Left hindlimb (tissue), 1 donor: ENCODE data around the gene LARP4B.
"Not testable (repeated sequence)": the region's sequence is repeated elsewhere in the genome, so short reads cannot be mapped to it uniquely, and the experiment has no call there.

Experiments used
- DNase-seq: peaks from one replicate; pipeline ENCODE4 v3.0.0-alpha.2; 2018

Gene LARP4B

DNA sequence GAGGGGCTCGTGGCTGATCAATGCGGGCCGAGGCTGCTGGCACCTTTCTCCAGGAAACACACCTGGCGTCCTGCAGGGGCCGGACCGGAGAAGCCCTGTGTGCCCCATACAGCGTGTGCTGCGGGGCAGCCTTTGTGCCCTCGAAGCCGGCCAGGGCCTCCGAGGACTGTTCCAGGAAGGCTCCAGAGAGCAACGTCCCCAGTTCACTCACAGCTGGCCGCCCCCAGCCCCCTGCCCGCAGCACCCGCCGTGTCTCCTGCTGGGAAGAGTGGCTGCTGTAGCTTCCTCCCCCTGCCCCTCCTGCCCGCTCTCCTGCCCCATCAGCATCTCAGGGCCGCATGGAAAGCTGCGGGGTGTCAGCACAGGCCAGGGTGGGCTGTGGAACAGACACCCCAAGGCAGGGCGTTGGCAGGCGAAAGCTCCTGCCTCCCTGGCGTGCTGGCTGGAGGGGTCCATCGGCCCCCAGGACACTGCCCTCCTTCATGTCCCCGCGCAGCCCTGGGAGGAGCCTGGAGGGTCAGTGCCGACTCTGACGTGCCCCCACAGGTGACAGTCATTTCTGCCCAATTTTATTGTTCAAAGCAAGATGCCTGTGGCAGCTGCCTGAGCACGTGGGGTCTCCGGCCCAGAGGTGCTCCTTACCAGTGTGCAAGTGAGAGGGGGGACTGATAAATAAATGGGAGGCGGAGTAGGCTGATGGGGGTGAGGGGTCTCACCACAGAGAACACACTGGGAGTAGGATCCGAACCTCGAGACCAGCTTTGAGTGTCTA, 146.2 kb downstream of the LARP4B start:
- DNase-seq: no peak

DNA sequence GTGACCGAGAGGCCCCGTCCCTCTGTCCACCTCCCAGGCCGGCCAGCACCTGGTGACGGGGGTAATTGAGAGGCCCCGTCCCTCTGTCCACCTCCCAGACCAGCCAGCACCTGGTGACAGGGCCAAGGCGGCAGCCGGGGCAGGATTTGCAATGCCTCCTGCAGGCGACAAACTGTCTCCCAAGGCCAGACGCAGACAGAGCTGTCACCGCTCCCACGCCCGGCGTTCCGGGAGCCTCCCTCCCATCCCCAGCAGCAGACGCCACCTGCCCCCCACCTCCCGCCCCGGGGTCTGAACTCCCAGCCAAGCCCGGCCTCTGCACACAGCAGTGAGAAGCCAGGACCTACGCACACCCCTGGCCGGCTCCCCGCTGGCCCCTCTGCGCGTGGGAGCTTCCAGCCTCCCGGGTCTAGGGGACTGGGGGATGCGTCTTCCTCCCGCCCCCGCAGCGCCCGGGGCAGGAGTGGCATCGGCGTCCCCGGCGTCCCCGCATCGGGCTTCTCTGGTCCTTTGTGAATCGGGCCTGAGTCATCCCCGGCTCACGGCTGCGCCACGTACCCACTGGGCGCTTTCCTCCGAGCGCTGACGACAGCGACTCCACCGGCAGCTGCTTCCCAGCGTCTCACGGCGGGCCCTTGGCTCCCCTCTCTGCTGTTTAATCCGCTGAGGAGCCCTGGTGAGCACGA, 147.0 kb downstream of the LARP4B start:
- DNase-seq: peak; percentile 72

DNA sequence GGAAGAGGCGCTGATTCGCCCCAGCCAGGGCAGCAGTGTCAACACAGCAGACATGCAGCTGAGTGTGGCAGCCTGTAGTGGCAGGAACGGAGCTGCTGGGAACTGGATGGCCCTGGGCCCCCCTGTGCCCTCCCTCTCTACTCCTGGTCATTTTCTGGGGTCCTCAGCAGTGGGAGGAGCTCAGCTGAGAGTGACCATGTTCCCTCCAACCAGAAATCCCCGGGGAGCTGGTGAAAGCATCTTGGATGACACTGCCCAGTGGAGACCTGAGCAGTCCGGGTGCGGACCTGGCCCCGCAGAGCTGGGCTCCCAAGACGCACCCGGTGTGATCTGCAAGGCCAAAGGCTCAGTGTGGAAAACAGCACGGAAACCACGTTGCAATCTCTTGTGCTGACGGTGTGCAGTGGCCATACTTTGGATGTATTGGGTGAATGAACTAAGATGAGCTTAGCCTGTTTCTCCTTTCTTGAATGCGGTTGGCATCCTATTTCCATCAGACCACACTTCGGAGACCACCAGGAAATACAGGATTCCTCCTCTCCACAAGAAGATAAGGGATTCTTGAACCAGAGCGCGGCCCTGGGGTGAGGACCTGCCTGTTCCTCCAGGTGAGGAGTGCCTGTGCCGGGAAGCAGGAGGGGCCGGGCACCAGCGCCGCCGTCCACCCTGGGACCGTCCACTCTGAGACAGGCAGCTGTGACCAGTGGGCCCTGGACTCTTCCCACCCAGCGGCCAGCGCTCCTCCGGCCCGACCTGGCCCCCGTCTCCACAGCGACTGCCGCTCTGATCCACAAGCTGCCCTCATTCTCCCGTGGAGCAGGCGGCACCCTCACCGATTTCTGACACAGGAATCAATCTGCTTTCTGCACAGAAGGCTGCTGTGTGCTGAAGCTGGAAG, 148.5 kb downstream of the LARP4B start:
- no peak for DNase-seq

DNA sequence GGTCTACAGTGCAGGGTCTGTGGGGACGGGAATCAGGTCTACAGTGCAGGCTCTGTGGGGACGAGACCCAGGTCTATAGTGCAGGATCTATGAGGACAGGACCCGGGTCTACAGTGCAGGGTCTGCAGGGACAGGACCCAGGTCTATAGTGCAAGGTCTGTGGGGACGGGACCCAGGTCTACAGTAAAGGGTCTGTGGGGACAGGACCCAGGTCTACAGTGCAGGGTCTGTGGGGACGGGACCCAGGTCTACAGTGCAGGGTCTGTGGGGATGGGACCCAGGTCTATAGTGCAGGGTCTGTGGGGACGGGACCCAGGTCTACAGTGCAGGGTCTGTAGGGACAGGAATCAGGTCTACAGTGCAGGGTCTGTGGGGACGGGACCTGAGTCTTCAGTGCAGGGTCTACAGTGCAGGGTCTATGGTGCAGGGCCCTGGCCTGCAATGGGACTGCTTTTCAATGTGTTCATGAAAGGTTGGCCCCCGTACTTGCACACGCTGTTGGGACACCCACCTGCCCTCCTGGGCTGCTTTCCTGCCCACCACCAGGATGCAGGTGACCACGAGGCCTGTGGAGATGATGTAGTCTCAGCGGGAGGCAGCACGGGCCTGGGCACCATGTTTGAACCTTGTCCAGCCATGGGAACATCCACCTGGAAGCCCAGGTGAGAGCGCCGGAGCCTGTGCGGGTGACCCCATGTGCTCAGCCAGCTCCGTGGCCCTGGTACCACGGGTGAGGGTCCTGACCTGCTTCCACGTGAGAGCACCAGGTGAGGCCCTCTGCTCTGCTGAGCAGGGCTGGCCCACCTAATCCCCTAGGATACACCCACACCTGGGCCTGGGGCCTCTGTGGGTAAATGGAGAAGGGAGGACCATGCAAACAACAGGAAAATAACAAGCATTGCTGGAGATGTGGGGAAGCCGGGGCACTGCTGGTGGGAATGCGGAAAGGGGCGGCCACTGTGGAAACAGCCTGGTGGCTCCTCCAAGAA, 150.7 kb downstream of the LARP4B start:
- no peak for DNase-seq

DNA sequence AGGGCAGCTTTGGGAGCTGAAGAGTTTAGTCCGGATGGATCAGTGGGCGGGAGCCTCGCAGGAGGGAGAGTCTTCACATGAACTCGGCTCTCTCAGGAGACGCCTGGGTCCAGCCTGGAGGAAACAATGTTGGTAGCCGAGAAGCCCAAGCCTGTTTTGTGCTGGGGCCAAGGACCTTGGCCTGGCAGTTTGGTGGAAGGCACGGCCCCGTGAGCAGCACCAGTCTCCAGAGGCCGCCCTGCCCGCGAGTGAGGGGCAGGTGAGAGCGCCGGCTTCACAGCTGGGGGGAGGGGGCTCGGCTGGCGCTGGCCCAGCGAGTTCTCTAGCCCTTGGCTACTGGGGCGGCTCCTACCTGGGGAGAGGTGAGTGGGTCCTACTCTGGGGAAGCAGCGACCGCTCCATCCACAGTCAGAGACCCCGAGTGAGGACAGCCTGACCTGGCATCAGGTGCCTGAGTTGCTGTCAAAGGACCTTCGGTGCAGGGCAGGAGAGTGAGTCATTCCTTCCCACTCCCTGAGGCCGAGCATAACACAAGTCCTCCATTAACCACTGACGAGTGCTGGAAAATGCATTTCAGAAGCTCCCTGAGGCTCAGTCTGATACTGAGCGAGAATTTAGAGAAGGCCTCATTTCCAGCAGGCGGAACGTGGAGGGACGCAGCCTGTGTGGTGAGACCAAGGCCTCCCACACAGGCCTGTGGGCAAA, 152.7 kb downstream of the LARP4B start:
- no peak for DNase-seq

DNA sequence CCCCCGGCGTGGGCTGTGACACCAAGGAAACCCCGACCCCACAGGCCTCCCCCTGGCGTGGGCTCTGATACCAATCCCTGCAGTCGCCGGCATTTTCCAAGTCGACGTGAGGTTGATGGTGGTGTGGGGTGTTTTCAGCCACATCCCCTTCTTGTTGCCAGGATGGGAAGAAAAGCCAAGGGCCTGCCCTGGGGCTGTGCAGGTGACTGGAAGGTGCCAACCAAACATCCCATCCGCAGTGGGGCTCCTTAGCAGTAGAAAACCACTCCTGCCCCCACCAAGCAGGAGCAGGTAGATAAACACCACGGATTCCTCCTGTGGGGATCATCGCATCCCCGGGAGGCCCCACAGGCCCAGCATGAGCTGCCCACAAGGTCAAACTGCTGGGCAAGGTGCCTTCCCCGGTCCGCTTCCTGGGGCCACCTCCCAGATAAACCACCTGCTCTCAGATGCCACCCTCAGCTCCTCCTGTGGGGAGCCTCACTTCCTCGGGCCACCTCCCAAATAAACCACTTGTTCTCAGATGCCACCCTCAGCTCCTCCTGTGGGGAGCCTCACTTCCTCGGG, 153.5 kb downstream of the LARP4B start:
- DNase-seq: no peak

DNA sequence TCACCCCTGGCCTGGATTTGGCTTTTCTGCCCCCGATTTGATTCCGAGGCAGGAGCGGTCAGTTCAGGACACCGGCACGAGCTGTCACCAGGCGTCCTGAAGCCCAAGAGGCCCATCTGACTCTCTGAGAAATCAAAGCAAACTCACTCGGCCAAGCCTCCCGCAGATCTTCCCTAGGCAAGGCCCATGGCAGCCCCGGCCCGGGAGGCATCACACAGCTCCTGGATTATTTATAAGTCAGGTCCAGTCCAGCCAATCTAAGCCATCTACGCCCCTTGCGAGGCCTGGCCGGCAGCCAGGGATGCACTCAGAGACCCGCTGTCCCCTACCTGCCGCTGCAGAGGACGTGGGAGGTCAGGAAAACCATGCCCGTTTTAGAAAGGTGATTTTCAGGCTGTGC, 154.7 kb downstream of the LARP4B start:
- no peak for DNase-seq

DNA sequence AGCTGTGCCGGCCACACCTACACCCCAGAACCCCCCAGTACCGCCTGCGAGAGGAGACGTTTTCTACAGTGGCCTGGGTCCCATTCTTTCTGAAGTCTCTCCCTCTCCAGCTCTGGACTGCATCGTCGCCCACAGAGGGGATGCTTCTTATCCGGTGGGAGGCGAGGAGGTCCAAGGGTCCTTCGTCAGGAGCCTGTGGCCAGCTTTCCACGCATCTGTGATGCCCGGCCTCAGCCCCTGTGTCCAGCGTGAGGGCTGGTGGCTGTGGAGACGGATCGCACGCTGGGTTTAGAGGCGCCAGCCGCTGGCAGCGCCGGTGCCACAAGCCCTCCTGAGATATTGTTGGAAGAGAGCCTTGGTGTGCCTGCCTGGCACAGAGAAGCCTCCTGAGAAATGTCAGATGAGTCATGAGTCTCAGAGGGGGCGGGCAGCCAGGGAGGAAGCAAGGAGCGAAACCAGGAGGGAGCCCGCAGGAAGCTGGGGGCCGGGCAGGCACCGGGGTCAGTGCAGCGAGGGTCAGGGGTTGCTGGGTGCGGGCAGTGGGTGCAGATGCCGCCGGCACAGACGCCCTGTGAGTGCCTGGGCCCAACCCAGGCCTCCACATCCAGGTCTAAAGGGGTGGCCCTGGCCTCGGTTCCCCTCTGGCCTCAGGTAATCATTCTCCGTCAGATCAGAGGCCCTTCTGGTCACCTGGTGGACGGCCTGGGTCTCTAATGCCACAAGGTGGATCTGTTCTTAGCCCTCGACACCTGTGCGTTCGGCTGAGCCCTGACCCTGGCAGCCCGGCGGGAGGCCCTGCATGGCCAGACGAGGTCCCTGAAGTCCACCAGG, 156.0 kb downstream of the LARP4B start:
- DNase-seq: no peak

DNA sequence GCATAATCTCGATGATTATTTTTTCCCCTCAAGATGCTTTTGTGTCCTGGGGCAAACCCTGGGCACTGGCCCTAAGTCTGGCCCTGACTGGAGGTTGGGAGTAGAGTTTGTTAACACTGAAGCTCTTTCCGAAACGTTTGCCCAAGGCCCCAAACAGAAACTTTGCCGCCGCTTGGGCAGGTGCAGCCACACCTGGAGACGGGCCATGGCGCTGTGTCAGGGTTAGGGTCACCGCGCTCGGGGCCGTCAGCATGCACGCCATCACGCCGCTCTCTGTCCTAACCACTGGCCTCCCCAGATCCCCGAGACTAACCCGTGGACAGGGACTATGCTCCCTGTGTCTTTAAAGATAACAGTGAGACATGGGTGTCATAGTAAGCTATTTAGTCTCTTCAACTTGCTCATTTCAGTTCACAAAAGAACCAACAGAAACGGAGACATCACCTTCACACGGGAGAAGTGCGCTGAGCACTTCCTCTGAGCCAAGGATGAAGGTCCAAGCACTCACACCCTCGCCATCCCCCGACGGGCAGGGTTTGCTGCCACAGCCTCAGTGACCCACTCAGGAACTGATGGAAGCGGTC, 156.8 kb downstream of the LARP4B start:
- no peak for DNase-seq

DNA sequence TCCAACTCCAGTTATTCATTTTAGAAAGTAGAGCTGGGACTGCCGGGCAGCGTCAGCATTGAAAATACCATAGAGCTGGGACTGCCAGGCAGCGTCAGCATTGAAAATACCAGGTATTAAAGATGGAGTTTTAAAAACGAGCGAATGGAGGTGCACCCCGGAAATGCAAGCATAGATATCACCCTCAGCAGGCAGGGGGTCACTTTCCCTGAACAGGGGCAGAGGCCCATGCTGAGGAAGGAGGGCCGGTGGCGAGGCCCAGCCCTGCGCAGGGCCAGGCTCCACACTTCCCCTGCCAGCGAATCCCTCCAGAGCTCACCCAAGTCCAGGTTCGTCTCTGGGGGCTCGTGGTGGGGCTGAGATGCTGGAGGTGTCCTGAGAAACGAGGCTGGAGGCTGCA, 157.3 kb downstream of the LARP4B start:
- no peak for DNase-seq

DNA sequence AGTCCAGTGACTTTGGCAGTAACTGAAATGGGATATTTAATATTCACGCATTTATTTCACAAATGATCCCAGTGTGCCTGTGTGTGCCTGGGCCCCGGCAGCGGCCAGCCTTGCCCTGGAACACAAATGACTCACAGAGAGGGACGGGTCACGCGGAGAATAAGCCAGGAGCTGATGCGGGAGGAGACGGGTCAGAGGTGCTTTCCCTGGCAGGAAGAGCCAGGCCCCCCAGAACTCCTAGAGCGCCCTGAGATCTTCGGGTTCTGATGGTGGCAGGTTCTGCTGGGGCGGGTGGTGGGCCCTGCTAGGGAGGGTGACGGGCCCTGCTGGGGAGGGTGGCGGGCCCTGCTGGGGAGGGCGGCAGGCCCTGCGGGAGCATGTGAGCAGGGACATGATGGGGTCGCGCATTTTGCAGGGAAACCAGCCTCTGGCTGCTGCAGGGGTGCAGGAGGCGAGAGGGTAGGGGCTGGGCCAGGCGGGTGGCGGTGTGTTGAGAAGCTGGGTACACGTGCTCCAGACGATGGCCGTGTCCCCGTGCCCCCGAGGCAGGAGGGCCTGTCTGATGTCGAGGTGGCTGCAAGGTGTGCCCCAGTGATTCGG, 157.8 kb downstream of the LARP4B start:
- DNase-seq: no peak

DNA sequence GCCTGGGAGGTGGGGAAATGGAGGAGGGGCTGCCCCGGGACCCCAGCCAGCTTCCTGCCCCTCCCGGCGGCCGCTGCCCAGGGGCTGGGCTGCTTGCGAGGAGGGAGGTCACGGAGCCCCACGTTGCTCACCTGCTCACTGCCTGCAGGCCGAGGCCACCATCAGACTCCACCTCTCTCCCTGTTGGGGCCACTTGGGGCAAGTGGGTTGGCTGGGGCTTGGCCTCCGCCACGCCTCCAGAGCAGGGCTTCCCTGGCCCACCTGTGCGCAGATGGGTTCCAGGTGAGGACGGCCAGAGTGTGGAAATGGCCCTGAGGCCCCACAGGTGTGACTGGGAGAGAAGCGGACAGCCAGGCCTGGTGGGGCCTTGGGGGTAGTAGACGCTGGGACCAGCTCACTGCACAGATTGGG, 159.3 kb downstream of the LARP4B start:
- no peak for DNase-seq

DNA sequence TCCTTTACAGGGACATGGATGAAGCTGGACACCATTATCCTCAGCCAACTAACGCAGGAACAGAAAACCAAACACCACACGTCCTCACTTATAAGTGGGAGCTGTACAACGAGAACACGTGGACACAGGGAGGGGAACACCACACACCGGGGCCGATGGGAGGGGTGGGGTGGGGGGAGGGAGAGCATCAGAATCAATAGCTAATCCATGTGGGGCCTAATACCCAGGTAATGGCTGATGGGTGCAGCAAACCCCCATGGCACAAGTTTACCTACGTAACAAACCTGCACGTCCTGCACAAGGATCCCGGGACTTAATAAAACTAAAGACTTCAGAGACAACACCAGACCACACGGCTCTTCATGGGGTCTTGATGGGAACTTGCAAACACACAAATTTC, 159.9 kb downstream of the LARP4B start:
- DNase-seq: no peak

DNA sequence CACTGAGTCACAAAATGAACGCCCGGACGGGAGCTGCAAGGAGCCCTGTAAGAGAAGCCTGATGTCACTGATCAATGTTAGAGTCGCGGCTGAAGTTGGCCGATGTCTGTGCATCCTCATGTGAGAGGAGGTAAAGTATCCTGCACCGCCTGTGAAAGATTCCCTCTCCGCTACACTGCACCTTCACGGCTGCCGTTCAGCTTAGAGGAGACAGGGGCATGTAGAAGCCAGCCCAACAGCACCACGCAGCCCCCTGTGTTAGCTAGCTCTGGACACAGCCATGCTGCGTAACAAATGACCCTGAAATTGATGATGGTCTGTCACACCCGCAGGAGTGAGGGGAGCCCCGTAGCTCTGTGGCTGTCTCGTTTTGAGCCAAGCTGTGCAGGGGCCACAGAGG, 160.5 kb downstream of the LARP4B start:
- DNase-seq: no peak

DNA sequence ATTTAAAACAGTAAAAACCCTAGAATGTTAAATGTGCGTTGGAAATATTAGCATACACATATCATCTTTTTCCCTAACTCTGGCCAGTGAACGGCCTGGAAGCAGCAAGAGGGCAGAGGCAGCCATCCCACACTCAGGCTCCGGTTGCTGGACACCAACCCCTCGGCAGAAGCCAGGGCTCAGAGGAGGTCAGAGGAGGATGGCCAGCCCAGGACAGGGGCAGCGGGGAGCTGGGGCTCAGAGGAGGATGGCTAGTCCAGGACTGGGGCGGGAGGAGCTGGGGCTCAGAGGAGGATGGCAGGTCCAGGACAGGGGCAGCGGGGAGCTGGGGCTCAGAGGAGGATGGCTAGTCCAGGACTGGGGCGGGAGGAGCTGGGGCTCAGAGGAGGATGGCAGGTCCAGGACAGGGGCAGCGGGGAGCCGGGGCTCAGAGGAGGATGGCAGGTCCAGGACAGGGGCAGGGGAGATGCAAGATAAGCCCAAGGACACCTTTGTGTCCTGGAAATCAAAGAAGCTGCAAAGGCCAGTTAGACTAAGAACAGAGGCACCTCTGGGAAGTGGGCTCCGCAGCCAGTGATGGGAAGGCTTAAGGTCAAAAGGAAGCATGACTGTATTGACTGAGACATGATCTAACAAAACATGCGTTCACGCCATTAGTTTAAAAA, 161.3 kb downstream of the LARP4B start:
- not testable (repeated sequence) for DNase-seq

DNA sequence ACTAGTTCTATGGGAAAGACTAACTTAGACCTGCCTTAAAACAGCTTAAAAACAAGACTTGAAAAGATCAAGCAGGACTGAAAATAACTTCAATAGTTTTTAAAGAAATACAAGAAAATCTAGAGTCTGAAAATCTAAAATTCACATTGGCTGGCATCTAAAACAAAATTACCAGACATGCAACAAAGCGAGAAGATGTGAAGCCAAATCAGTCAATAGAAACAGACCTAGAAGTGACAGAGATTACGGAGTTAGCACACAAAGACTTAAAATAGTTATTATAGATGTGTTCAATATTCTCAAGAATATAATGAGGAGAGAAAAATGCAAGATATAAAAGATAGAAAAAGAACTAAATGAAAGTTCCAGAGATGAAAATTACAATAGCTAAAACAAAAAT, 163.7 kb downstream of the LARP4B start:
- no peak for DNase-seq

DNA sequence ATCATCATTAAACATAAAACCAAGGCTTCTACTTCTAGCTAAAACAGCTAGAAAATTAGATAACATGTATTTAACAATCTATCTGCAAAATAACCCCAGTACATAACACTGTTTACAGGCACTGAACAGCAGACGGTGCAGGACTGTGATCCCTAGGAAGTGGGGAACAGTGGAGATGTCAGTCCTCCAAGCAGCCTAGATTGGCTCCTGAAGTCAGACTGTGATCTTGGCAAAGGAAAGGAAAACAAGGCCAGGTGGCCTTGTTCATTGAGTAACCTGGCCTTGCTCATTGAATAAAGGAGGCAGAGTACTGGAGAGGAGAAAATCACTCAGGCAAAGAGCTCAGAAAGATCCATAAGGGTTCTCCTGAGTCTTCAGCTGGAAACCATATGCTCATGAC, 164.3 kb downstream of the LARP4B start:
- DNase-seq: no peak

DNA sequence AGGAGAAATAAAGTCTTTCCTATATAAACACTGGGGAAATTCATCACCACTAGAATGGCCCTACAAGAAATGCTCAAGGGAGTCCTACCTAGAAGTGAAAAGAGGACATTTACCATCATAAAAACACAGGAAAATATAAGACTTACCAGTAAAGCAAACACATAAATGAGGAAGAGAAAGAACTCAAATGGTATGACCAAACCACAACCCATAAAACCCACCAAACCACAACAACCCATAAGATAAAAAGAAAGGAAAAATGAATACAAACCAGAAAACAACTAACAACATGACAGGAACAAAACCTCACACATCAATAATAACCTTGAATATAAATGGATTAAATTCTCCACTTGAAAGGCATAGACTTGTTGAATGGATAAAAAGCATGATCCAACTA, 170.1 kb downstream of the LARP4B start:
- no peak for DNase-seq

DNA sequence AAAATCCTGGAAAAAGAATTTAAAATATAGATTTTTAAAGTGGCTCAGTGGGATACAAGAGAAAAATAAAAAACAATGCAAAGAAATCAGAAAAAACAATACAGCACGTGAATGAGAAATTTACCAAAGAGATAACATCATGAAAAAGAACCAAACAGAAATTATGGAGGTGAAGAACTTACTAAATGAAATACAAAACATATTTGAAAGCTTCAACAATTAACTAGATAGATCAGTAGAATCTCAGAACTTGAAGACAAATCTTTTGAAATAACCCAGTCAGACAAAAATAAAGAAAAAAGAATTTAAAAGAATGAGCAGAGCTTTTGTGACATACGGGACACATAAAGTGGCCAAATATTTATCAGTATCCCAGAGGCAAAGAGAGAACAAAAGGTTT, 170.9 kb downstream of the LARP4B start:
- no peak for DNase-seq
